Common myeloid progenitor, CD34-positive (primary cell): ENCODE data around the gene COL4A2.

Experiments
- CTCF ChIA-PET: fragments of 350-600 bp; sonication (Branson Sonifier 250); formaldehyde crosslinking; loops from one replicate; lab custom pipeline; 2021; ENCODE audit warnings: antibody characterized with exemption; lab: Charles Lee
- POLR2A ChIA-PET: fragments of 350-600 bp; sonication (Branson Sonifier 250); formaldehyde crosslinking; loops from one replicate; lab custom pipeline; 2021; ENCODE audit warnings: antibody characterized with exemption; lab: Charles Lee
- DNase-seq, 3 donors: peaks; one replicate each; pipeline versions ENCODE4 v3.0.0 to v3.0.0-alpha.2; 2013
- H3K27ac ChIP-seq, 2 experiments: 1 replicate in 1 of 2; 2 replicates in 1 of 2; pipeline ENCODE4 v1.7.0; 2013; ENCODE audit warnings: inconsistent platforms in 2 of 2, low read length in 2 of 2, mild to moderate bottlenecking in 2 of 2, low read depth in 1 of 2, moderate library complexity in 1 of 2; ENCODE audit not compliant: severe bottlenecking in 2 of 2, insufficient read depth in 1 of 2, poor library complexity in 1 of 2
- H3K27me3 ChIP-seq, 5 experiments: replicated peaks in 2 of 5; 1 replicate in 3 of 5; 2 replicates in 2 of 5; pipeline versions ENCODE4 v1.6.1 to v1.7.0; 2013; ENCODE audit warnings: low read length in 4 of 5, mild to moderate bottlenecking in 2 of 5, moderate library complexity in 2 of 5, inconsistent platforms in 1 of 5; ENCODE audit not compliant: insufficient read depth in 5 of 5, control insufficient read depth in 4 of 5
- H3K36me3 ChIP-seq, 4 experiments: 1 replicate in 2 of 4; 2 replicates in 2 of 4; pipeline versions ENCODE4 v1.6.1 to v1.7.0; 2013; ENCODE audit warnings: low read length in 3 of 4, control low read depth in 1 of 4, mild to moderate bottlenecking in 1 of 4; ENCODE audit not compliant: control insufficient read depth in 4 of 4, insufficient read depth in 4 of 4
- H3K4me1 ChIP-seq, 4 experiments: 1 replicate in 3 of 4; 2 replicates in 1 of 4; pipeline versions ENCODE4 v1.6.1 to v1.7.1; 2013; ENCODE audit warnings: low read length in 3 of 4, mild to moderate bottlenecking in 3 of 4, control low read depth in 1 of 4, inconsistent platforms in 1 of 4, moderate library complexity in 1 of 4; ENCODE audit not compliant: control insufficient read depth in 4 of 4, insufficient read depth in 4 of 4; ENCODE audit errors: control extremely low read depth in 1 of 4
- H3K4me3 ChIP-seq, 7 experiments: 1 replicate in 4 of 7; 2 replicates in 3 of 7; pipeline versions ENCODE4 v1.5.1 to v1.7.0; 2013; ENCODE audit warnings: mild to moderate bottlenecking in 7 of 7, low read length in 6 of 7, moderate library complexity in 6 of 7, inconsistent platforms in 2 of 7, low read depth in 2 of 7, control low read depth in 1 of 7; ENCODE audit not compliant: insufficient read depth in 4 of 7, control insufficient read depth in 1 of 7; ENCODE audit errors: extremely low read depth in 1 of 7
- H3K9me3 ChIP-seq, 5 experiments: 1 replicate in 4 of 5; 2 replicates in 1 of 5; pipeline versions ENCODE4 v1.6.1 to v1.7.1; 2013; ENCODE audit warnings: low read length in 4 of 5, mild to moderate bottlenecking in 2 of 5, inconsistent platforms in 1 of 5, low read depth in 1 of 5, moderate library complexity in 1 of 5; ENCODE audit not compliant: control insufficient read depth in 4 of 5, insufficient read depth in 2 of 5; ENCODE audit errors: control extremely low read depth in 1 of 5
- WGBS: methylation state at CpG from one replicate; pipeline ENCODE4 v1.1.5; 2013; ENCODE audit not compliant: insufficient coverage; 5-methylcytosine and 5-hydroxymethylcytosine counted together

COL4A2 gene

DNA sequence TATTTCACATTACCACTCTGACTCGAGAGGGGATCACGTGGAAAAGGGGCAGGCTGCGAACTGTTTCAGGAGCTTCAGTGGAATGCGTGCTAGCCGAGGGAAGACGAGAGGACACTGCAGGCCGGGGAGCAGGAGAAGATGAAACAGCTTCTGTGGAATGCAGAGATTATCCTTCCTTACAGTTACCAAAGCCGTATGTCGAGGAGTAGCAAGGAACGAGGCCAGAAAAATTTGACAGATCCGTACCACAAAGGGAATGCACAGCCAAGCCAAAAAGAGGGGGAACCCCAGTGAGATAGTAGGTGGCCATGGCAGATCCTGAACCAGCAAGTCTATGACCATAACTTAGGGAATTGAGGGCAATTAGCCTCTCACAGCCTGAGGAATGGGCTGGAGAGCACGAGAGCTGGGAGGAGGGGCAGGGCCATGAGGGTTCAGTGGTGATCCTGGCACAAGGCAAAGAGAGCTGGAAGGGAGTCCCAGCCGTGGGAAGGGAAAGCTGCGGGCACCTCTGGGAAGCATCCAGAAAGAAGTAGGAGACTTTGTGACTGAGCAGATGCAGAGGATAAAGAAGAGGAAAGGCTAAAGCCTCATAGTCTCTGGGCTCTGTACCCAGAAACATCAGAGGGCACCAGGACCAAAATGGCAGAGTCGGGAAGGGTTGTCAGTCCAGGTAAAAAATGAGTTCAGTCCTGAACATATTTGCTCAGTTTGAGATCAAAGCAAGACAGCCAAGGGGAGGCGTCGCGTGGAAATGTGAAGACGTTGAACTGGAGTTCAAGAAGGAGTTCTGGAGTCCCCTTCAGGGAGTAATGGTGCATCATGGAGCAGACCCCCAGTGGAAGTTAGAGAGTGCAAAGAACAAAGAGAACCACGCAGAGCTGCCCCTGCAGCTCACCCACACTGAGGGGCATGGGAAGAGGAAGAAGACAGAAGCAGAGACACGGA, 5.2 kb upstream of the COL4A2 start:
- ChIA-PET POLR2A (no interaction called here), CTCF (no interaction called here)
- Histone ChIP-seq H3K36me3 (no peaks in the 10 kb centered on the region), H3K4me1 (peaks cover 0 to 21% (median 9%) of the 10 kb centered on the region in 4 experiments), H3K27me3 (peaks cover 22 to 97% (median 60%) of the 10 kb centered on the region in 5 experiments), H3K27ac (no peak overlapping the region), H3K4me3 (no peak overlapping the region), H3K9me3 (no peaks in the 10 kb centered on the region)
- WGBS: 88% methylated on average over 15 of the region's 21 CpGs
- DNase-seq: no peak

GRCh38 chr13:110302997-110303396, 4.1 kb upstream of the COL4A2 start:
- no CpG with 5 or more reads among the region's 2 CpGs for WGBS
- Histone ChIP-seq H3K27ac (no peak overlapping the region), H3K9me3 (no peaks in the 10 kb centered on the region), H3K27me3 (peaks cover 16 to 99% (median 63%) of the 10 kb centered on the region in 5 experiments), H3K36me3 (no peaks in the 10 kb centered on the region), H3K4me3 (no peak overlapping the region), H3K4me1 (peaks cover 0 to 33% (median 14%) of the 10 kb centered on the region in 4 experiments)
- ChIA-PET CTCF (no interaction called here), POLR2A (no interaction called here)
- no peak for DNase-seq

DNA sequence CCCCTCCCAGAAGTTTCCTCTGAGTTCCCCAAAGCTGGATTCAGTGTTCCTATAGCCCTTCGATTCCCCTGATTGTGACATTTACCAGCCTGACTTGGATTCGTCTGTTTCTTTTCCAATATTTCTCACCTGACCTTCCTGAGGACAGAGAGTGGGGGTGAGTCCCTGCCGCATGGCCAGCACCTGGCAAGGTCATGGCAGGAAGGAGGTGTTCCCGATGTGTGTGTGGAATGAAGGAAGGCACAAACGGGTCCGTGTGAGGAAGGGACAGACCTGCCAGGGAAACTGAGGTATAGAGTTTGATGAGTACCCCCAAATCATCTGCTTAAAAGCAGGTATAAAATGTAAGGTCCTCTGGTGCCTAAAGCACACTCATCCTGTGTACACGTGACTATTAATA, 3.4 kb upstream of the COL4A2 start:
- Histone ChIP-seq H3K27ac (no peak overlapping the region), H3K36me3 (no peaks in the 10 kb centered on the region), H3K4me3 (no peak overlapping the region), H3K4me1 (peaks cover 0 to 33% (median 14%) of the 10 kb centered on the region in 4 experiments), H3K27me3 (peaks cover 16 to 99% (median 62%) of the 10 kb centered on the region in 5 experiments), H3K9me3 (no peaks in the 10 kb centered on the region)
- no peak for DNase-seq
- CTCF ChIA-PET: no interaction called here
- WGBS: 75% methylated on average over 3 of the region's 7 CpGs
- POLR2A ChIA-PET: no interaction called here

GRCh38 chr13:110304256-110304655, 2.8 kb upstream of the COL4A2 start:
- CTCF ChIA-PET: no interaction called here
- POLR2A ChIA-PET: no interaction called here
- H3K27me3 ChIP-seq: peaks cover 16 to 99% (median 62%) of the 10 kb centered on the region in 5 experiments

GRCh38 chr13:110305001-110305400, 2.1 kb upstream of the COL4A2 start:
- H3K36me3 ChIP-seq: no peaks in the 10 kb centered on the region
- no peaks in the 10 kb centered on the region for H3K9me3 ChIP-seq
- H3K27ac ChIP-seq: no peak overlapping the region
- ChIA-PET CTCF (no interaction called here), POLR2A (no interaction called here)
- peaks cover 0 to 32% (median 14%) of the 10 kb centered on the region in 4 experiments for H3K4me1 ChIP-seq
- H3K27me3 ChIP-seq: peaks cover 15 to 99% (median 66%) of the 10 kb centered on the region in 5 experiments
- no peak overlapping the region for H3K4me3 ChIP-seq
- WGBS: 84% methylated on average over 3 of the region's 4 CpGs
- no peak for DNase-seq

More at GRCh38 chr13:110304256-110304655, 2.8 kb upstream of the COL4A2 start:
- H3K4me3 ChIP-seq: no peak overlapping the region
- DNase-seq: no peak
- no peaks in the 10 kb centered on the region for H3K36me3 ChIP-seq
- H3K4me1 ChIP-seq: peaks cover 0 to 32% (median 14%) of the 10 kb centered on the region in 4 experiments
- H3K27ac ChIP-seq: no peak overlapping the region
- 79% methylated on average over 1 of the region's 4 CpGs for WGBS
- no peaks in the 10 kb centered on the region for H3K9me3 ChIP-seq

- Histone ChIP-seq H3K4me1 (peaks cover 0 to 32% (median 14%) of the 10 kb centered on the region in 4 experiments), H3K36me3 (no peaks in the 10 kb centered on the region), H3K4me3 (no peak overlapping the region), H3K27me3 (peaks cover 14 to 99% (median 69%) of the 10 kb centered on the region in 5 experiments), H3K27ac (no peak overlapping the region), H3K9me3 (no peaks in the 10 kb centered on the region)
- CTCF ChIA-PET: no interaction called here
- POLR2A ChIA-PET: no interaction called here
- WGBS: no CpG with 5 or more reads among the region's 2 CpGs
- no peak for DNase-seq
Measured at GRCh38 chr13:110305544-110305943, 1.5 kb upstream of the COL4A2 start.

GRCh38 chr13:110305949-110306339, 1.1 kb upstream of the COL4A2 start:
- ChIA-PET CTCF (interaction anchor here (0.6 to 1.0 kb wide), 2 partner anchors 22 to 118 kb away, joined by 3 read pairs; no protein-coding TSS in a partner anchor), POLR2A (no interaction called here)
- H3K4me3 ChIP-seq: peak overlapping the region in 1 of 7 experiments; percentile 14
- peak in 1 of 3 donors; percentile 20 for DNase-seq
- no peak overlapping the region for H3K27ac ChIP-seq
- peaks cover 0 to 32% (median 14%) of the 10 kb centered on the region in 4 experiments for H3K4me1 ChIP-seq
- H3K9me3 ChIP-seq: no peaks in the 10 kb centered on the region
- 0% methylated on average over 3 of the region's 6 CpGs for WGBS
- H3K27me3 ChIP-seq: peaks cover 14 to 99% (median 73%) of the 10 kb centered on the region in 5 experiments
- H3K36me3 ChIP-seq: no peaks in the 10 kb centered on the region
